HG03060 (cell line): ENCODE measurements around the gene ERF.
A peak's percentile ranks its signal among the peaks of the same experiment; 100 is the strongest.

Source experiments
- ATAC-seq: cut with Tn5 transposase; IDR thresholded peaks from one replicate; pipeline ENCODE4 v1.9.1; 2021; ENCODE audit warnings: low read depth, moderate number of reproducible peaks; ENCODE audit not compliant: unreplicated experiment

Gene ERF

DNA sequence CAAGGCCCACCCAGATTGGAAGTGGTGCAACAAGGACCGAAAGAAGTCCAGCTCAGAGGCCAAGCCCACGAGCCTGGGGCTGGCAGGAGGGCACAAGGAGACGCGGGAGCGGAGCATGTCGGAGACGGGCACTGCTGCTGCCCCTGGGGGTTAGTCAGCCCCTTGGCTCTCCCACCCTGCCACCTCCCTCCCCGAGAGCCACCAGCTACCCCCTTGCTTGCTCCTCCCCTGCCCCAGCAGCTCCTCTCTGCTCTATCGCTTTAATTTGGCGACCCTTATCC lies 32.8 kb upstream of the ERF start:
- no peak for ATAC-seq

DNA sequence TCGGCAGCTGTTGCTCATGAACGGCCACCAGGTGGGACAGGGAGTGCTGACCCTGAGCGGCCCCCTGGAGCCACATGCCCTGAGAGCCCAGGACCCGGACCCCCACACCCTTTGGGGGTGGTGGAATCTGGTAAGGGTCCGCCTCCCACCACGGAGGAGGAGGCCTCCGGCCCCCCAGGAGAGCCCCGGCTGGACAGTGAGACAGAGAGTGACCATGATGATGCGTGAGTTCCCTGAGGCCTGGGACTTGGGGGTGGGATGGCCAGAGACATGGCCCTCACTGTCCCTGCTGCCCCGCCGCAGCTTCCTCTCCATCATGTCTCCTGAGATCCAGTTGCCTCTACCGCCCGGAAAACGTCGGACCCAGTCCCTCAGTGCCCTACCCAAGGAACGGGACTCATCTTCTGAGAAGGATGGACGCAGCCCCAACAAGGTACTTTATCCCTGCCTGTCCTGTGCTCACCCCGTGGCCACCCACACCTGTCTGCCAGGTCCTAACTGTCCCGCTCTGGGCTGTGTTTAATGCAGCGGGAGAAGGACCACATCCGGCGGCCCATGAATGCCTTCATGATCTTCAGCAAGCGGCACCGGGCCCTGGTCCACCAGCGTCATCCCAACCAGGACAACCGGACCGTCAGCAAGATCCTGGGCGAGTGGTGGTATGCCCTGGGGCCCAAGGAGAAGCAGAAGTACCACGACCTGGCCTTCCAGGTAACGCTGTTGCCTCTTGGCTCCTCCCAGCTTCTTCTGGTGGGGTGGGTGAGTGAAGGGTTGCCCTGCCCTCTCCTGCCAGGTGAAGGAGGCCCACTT lies 32.3 kb upstream of the ERF start:
- no peak for ATAC-seq

DNA sequence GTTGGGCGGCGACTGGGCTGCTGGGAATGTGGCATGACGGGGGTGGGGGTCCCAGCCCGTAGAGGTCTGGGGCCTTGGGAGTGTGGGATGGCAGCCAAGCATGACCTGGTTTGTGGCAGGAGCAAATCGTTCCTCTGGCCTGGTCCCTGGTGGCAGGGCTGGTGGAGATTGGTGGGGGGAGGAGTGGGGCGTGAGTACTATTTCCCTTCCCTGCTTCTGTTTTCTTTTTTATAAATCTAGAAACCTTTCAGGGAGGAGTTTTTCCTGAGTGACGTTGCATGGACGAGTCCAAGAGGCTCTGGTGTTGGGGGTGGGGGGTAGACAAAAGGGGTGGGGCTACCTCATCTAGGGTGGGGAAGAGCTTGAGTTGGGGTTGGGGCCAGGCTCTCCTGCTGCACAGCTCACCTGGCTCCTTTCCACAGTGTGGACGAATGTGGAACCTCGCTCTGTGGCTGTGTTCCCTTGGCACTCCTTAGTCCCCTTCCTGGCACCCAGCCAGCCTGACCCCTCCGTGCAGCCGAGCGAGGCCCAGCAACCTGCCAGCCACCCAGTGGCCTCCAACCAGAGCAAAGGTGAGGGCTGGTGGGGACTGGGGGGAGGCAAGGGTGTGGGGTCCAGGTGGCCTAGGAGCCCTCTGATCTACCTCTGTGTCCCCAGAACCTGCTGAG lies 31.6 kb upstream of the ERF start:
- ATAC-seq = no peak

DNA sequence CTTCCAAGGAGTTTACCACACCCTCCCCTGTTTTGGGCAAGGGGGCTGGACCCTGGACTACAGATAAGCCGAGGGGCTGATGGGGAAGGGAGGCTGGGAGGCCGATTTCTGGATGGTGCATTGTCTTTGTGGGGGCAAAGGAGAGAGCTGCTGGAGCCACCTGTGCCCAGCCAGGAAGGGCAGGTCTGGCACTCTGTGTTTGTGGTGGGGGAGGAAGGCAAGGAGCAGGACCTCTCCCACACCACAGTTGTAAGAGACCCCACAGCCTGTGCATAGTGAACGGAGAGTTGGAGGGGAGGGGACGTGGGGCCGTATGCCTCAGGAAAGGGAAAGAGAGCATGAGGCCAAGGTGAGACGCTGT lies 31.0 kb upstream of the ERF start:
- no peak for ATAC-seq

DNA sequence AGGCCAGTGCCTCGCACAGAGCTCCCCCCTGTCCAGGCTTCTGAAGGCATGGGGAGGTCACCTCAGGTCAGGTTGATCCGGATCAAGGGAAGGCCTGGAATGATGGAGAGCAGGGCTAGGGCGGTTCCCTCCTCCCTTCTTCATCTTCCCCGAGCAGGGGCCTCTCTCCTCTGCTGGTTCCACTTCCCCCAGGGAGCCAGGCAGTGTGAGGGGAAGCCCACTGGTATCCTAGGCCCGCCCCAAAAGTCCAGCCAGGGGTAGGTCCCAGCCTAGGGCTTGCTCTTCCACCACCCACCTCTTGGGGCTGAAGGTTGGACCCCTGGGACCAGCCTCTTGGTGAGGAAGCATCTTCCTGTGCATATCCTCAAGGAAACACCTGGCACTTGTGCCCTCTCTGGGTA lies 30.6 kb upstream of the ERF start:
- ATAC-seq = no peak

DNA sequence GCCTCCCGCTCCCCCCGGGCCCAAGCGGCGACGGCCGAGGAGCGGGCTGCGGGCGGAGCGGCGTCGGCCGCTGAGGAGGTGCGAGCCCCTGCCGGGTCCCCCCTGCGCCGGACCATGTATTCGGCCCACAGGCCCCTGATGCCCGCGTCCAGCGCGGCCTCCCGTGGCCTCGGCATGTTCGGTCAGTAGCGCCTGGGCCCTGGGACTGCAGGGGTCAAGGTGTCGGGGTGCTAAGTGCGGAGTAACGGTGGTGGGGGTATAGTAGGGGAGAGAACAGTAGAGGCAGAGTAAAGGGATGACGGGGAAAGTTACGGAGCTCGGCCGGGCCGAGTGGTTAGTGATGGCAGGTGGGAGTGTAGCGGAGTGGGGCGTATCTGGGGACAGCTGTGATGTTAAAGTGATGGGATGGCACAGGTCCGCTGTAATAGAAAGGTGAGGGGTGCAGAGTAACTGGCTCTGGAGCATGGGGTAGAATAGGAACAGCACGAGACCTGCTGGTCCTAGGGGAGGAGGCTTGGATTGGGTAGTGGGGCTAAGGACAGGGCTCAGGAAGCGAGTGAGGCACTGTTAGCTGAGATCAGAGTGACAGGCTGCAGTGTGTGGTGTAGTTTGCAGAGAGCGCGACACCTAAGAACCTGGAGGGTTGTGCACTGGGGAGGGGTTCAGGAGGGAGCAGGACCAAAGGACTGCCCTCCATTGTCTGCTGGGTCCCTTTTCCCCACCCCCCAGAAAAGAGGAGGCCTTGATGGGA lies 29.8 kb upstream of the ERF start:
- no peak for ATAC-seq

DNA sequence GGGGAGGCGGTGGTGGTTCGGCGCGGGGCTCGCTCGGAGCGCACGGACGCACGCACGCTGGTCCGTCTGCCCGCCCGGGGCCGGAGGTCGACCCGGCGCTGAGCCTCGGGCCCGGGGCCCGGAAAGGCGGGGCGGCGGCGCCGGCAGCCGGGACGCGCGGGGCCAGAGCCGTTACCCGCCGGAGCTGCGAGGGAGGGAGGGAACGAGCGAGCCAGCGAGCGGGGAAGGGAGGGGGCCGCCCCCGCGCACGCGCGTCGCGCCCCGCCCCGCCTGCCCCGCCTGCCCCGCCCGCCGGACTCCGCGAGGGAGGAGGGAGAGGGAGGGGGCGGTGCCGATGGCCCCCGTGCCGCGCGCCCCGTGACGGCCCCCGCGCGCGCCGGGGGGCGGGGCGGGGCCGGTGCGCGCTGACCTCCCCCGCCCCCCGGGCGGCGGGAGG lies 29.2 kb upstream of the ERF start:
- no peak for ATAC-seq

DNA sequence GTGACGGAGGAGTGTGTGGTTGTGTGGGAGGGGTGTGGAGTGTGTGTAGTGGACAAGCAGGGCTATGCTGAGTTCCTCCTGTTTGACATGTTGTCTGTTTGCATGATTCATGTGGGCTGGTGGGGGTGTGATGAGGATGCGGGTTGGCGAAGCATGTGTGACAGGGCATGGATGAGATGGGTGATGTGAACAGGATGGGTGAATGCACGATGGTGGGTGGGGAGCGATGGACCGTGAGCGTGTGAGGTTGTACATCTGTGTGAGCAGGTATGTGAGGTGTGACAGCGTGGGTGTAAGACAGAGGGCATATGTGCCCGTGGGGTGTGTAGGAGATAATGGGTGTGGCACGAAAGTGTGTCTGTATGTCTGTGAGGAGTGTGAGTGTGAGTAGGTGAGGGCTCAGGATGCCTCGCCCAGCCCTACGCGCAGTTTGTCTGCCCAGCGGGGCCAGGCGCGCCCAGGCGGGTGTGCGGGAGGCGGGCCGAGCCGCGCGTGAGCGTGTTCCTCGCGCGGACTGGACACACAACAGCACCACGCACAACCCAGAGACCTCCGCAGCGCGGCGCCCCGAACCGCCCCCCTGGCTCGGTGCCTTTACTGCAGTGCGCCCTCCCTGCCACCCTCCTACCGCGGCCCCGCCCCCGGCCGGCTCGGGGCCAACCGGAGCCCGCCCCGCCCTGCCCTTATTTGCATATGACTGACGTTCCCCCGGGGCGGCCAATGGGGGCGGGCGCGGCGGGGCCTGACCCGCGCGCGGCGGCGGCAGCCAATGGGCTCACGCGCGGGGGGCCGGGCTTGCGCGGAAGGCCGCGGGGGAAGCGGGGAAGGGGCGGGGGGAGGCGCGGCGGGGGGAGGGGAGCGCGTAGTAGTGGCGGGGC lies 28.5 kb upstream of the ERF start:
- peak; percentile 27 for ATAC-seq

DNA sequence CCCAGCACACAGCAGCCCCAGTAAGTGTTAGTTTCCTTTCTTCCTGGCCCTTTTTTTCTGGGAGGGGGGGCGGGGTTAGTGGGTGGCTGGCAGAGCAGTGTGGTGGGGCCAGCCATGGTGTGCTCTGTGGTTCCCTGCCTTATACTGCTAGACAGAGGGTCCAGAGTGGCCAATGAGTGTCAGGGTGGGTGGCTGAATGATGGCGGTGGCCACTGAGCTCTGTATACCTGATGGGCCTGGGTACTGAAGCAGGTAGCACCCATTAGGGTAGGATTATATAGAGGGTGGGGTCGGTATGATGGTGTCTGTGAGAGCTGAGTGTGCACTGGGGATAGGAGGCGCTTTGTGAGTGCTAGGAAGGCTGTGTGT lies 27.9 kb upstream of the ERF start:
- ATAC-seq = no peak

DNA sequence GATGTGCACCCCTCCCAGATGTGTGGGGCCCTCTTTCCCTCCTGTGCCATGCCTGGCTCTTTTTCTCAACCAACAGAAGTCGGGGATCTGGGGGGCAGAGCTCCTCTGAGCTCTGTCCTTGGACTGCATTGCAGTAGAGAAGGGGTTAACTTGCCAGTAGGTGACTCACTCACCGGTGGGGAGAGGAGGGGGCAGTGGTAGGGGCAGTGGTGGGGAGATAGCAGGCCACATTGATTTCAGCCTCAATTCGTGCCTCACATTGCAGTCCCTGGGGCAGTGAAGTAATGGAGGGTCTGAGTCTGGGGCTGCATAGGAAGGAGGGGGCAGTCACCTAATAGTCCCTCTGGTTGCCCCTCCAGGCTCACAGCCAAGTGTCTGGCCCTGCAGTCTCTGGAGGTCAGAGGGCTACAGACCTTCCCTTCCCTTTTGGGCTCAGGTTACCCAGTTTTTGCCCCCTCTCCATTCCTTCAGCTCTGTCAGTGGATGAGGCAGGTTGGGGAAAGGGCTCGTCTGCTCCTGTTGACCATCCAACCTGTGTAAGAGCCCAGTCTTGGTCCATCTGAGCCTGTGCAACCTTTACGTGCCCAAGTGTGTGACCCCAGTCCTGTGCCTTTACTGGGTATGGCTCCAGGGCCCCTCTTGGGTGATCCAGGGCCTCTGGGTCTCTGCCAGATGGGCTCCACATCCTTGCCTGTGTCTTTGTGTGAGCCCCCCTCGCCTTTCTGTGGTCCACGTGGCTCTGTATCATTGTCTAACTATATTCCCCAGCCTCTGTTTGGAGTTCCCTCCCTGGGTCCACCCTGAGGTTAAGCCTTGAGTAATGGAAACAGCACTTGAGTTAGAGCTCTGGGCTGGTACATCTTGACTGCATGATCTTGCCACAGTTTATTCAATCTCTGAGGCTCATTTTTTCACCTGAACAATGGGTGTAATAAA lies 27.2 kb upstream of the ERF start:
- no peak for ATAC-seq

DNA sequence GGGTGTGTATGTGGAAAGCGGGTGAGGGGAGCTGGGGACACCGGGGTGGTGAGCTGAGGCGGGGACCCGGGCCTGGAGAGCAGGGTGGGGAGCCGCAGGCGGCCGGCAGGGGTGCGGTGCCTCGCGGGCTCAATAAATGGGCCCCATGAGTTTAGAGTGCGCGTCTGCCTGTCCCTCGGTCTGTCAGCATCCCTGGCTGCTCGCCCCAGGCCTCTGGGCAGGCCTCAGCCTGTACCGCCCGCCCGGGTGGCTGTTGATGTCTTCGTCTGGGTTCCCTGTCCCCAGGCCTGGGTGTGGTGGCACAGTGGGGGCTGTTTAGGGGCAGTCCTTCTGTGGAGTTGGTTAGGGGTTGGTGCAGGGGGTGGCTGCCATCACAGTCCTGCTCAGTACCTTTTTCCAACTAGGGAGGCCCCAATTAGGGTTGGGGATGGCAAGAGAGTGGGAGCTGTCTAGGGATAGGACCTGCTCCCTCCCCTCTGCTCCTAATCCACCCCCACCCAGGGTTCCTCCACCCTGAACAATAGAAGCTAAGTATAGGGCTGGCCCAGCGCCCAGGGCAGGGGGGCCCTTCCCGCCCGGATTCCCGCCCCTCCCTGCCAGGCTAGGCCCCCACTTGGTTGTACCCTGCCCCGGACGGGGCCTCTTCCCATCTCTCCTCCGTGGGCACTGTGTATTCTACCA lies 26.4 kb upstream of the ERF start:
- ATAC-seq = no peak

DNA sequence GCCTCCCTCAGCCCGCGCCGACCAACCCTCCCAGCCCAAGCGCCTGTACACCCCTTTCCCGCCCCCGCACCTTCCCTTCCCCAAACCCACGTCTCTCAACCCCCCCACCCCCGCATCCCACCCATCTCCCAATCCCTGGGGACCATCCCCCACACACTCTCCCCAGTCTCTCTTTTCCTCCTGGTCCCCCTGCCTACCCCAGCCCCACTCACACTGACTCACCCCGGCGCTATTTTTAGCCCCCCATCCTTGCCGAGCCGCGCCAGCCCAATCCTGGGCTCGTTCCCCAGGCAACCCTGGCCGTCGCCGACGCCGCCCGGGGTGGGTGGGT lies 25.9 kb upstream of the ERF start:
- ATAC-seq = no peak

DNA sequence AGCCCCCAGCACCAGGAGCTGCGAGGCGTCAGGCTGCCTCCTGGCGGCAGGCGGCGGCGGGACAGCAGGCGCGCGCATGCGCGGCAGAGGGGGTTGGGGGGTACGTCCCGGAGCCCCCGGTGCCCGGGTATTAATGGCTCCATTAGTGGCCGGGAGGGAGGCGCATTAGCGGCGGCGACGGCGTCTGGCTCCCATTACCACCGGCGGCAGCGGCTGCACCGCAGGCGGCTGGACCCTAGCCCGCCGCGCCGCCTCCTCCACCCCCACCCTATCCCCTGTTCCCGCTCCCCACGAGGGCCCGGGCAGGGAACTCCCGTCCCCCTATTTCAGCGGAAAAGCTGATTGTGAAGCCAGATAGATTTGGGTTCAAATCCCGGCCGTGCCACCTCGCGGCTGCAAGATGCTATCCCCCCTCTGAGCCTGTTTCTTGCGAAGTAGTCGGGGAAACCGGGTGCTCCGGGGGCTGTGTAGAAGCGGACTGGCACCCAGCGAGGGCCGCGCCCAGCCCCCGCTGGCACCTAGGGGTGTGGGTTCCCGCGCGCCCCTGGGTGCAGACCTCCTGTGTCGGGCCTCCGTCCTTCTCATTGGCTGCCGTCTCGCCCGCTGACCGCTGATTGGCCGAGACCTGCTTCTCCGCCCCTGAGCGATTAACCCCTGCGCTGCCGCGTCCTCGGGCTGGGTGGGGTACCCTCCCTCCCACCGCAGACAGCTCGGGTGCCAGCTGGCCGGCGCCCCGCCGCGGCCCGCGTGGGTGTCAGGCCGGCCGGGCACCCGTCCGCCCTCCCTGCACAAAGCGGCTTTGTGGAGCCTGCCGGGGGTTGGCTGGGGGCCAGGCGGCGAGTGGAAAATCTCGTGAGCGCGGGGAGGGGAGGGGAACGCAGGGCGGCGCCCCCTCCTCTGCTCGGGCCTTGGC lies 25.2 kb upstream of the ERF start:
- ATAC-seq = peak; percentile 29

DNA sequence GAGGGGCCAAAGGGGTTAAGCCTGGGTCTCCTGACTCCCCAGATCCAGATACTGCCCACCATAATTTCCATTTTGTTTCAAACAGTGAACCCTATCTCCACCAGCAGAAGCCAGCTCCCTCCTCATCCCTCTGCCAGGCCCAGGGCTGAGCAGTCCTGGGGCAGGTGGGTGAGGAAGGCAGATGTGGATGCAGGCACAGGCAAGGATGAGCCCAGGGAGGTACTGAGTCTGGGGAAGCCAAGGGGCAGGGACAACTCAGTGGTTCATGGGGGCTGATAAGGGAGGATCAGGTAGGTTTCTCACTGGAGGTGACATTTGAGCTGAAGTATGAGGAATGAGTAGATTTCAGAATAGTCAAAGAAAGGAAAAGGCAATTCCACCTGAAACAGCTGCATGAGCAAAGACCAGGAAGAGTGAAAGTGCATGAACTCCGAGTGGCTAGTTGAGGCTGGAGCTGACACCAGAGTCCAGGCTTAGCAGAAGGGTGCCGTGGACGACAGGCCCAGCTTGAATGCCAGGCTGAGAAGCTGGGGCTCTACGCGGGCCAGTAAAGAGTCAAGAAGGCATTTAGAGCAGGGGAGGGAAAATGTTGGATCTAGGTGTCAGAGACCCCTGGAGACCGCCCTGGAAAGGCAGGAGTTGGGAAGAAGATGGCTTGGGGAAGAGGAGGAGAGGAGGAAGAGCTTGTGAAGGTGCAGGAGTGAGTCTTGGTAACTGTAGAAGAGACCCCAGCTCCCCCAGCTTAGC lies 24.4 kb upstream of the ERF start:
- no peak for ATAC-seq

DNA sequence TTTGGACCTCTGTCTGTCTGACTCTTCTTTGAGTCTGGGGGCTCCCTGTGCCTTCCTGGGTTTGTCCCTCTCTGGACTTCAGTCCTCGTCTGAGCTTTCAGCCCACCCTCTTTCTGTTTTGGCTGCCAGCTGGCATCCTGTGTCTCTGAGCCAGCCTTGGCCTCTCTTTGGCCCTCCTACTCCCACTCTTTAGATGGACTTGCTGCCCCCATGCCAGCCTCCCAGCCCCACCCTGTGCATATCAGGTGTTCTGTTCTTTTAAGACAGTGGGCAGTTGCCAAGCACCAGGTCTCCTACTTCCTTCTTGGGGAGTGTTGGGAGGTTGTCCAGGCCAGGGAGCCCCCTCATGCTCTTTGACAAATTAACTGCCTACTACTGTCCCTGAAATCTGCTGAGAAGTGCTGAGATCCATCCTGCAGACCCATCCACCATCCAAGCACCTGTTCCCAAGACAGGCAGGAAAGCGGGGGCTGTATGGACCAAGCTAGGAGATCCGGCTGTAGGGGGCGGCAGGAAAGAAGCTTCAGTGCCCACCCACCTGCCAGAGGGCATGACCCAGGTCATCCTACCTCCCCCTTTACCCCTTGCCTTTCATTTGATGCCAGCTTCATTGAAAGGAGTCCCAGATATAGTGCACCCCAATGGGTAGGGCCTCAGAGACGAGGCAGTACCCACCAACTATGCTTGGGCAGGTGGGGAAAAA lies 23.7 kb upstream of the ERF start:
- ATAC-seq = no peak

DNA sequence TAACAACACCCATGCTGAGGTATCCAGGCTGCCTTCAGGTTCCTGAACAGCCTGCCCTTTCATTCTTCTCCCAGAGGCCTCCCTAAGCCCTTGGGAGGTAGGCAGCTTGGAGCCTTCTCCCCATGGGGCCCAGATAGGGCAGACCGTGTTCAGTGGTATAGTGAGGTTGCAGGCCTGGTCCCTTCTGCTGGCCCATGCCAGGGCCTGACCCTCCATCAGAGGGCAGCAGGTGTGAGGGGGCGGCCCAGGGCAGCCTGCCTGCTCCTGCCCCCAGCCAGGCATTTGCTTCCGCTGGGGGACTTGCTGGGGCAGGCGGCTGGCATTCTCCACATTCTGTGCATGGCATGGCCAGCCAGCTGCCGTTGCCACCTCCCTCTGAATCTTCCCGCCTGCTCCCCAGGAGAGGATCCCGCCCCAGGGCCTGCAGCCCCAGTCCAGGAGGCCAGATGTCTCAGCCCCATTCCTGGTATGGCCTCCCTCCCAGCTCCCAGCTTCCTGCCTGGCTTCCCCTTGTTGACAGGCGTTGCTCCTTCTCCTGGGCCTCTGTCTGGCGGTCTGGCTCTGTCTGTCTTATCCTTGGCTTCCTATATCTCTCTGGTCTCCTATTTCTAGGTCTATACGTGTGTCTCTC lies 23.0 kb upstream of the ERF start:
- no peak for ATAC-seq

DNA sequence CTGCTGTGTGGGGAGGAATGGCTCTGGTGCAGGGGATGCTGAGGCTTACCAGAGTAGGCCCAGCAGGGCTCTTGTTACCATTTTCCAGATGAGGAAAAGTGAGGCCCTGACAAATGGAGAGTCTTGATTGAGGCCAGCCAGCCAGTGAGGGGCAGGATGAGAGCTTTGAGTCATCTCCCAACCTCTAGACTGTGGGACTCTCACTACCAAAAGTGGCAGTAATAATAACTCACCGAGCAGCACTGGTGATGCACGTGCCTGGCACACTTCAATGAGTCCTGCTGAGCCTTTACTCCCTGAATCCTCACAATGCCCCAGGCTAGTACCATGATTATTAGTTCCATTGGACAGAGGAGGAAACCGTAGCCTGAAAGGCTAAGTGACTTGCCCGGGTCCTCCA lies 21.9 kb upstream of the ERF start:
- ATAC-seq = no peak
